GM13977 (cell line): ENCODE results near the gene BRD3.

Experiments
- DNase-seq: peaks from one replicate; pipeline ENCODE4 v3.0.0; 2012; ENCODE audit warnings: low spot score
- CTCF ChIP-seq: IDR thresholded peaks from 2 replicates; pipeline ENCODE4 v1.5.1; 2012; ENCODE audit warnings: mild to moderate bottlenecking, control low read depth; ENCODE audit not compliant: insufficient read depth; ENCODE audit errors: extremely low read depth, missing control alignments
- in situ Hi-C: fragments of 300-500 bp; cut with MboI; formaldehyde crosslinking; loops from one replicate; pipeline ENCODE4 v1.12.0; 2022; ENCODE audit warnings: low sequenced_read_pairs, low pct_unique_long_range_greater_than_20kb, mixed read lengths, inconsistent platforms; ENCODE audit not compliant: unreplicated experiment

Gene BRD3

DNA sequence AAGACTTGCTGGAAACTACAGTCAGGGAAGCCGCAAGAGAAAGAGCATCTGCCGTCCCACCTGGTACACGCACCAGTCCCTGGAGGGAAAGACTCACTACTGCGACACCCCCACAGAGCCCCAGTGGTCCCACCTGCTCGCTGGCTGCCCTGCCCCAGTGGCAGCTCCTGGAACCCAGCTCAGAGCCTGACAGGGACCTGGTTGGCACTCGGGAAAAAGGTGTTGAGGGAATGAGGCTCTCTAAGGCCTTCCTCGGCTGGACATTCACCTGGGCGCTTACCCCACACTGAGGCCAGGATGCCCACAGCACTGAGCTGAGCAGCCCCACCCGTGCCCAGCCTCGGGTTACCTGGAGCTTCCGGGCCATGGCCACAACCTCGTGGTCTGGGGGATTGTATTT, 22.9 kb downstream of the BRD3 start:
- TF ChIP-seq CTCF = no peak
- in situ Hi-C loops = no loop called here
- no peak for DNase-seq

- in situ Hi-C loops = no loop called here
- no peak for TF ChIP-seq CTCF
- DNase-seq = no peak
These were observed 24.3 kb downstream of the BRD3 start for GRCh38 chr9:134043531-134043988.

GRCh38 chr9:134041649-134041962, 26.2 kb downstream of the BRD3 start:
- TF ChIP-seq CTCF = no peak
- in situ Hi-C loops = no loop called here
- DNase-seq = no peak

GRCh38 chr9:134040781-134041648, 26.8 kb downstream of the BRD3 start:
- no peak for TF ChIP-seq CTCF
- in situ Hi-C loops = no loop called here
- no peak for DNase-seq

GRCh38 chr9:134040176-134040565, 27.7 kb downstream of the BRD3 start:
- no peak for DNase-seq
- in situ Hi-C loops = no loop called here
- no peak for TF ChIP-seq CTCF

GRCh38 chr9:134039386-134040175, 28.2 kb downstream of the BRD3 start:
- no peak for TF ChIP-seq CTCF
- DNase-seq = no peak
- in situ Hi-C loops = no loop called here
